GM12878 (cell line): ENCODE measurements around the gene MUSK. TPM values are rescaled to one million over a fixed set of nuclear protein-coding genes. Genes with fewer than 3 reads are reported as not detected.

Experiments used
- ATAC-seq: fragments of 200-7000 bp; cut with Tn5 transposase; 3 replicates; pipeline ENCODE4 v1.9.1; 2020; ENCODE audit warnings: mild to moderate bottlenecking, moderate library complexity
- BruUV-seq: library from RNA; stranded (reverse); fragments of 400-500 nt; replicated peaks from 2 replicates; lab custom pipeline; 2021; lab: Mats Ljungman, UMichigan
- CTCF ChIA-PET: fragments of 300-600 bp; sonication (Branson Sonifier 250); formaldehyde crosslinking; extraction: SDS; loops from one replicate; lab custom pipeline; 2021; ENCODE audit warnings: inconsistent platforms; lab: Yijun Ruan, JAX
- POLR2A ChIA-PET: fragments of 350-600 bp; formaldehyde crosslinking; extraction: SDS; loops from one replicate; lab custom pipeline; 2021; ENCODE audit warnings: inconsistent platforms; lab: Charles Lee
- RAD21 ChIA-PET: fragments of 300-600 bp; sonication (Branson Sonifier 250); formaldehyde crosslinking; loops from one replicate; lab custom pipeline; 2023; ENCODE audit warnings: antibody characterized with exemption; ENCODE audit not compliant: unreplicated experiment; lab: Charles Lee
- SMC1A ChIA-PET: fragments of 300-600 bp; sonication (Branson Sonifier 250); formaldehyde crosslinking; loops from one replicate; lab custom pipeline; 2023; ENCODE audit not compliant: unreplicated experiment, uncharacterized antibody; lab: Charles Lee
- DNase-seq: peaks from one replicate; pipeline ENCODE4 v3.0.0-alpha.2; 2011; ENCODE audit warnings: low read depth, low spot score
- FAIRE-seq: peaks from 3 replicates; lab custom pipeline; 2011; peaks lifted over from hg19 to GRCh38; lab: Jason Lieb, UNC
- H2AFZ ChIP-seq: 2 replicates; pipeline ENCODE4 v1.6.0; 2011; ENCODE audit warnings: low read depth, low read length, control low read depth; ENCODE audit not compliant: control insufficient read depth
- H3K27ac ChIP-seq: 2 replicates; pipeline ENCODE4 v1.5.1; 2011; ENCODE audit warnings: control low read depth; ENCODE audit not compliant: control insufficient read depth, insufficient read depth
- H3K27me3 ChIP-seq, 2 experiments: replicated peaks in 1 of 2; 2 replicates each; pipeline versions ENCODE4 v1.6.0 to v1.6.1; 2011; ENCODE audit warnings: low read length in 1 of 2; ENCODE audit not compliant: control insufficient read depth in 2 of 2, insufficient read depth in 2 of 2
- H3K36me3 ChIP-seq, 2 experiments: 2 replicates each; pipeline ENCODE4 v1.5.1; 2011; ENCODE audit warnings: low read length in 1 of 2; ENCODE audit not compliant: control insufficient read depth in 2 of 2, insufficient read depth in 2 of 2
- H3K4me1 ChIP-seq: 2 replicates; pipeline ENCODE4 v1.6.1; 2011; ENCODE audit warnings: mild to moderate bottlenecking, low read length, moderate library complexity, mixed read lengths; ENCODE audit not compliant: control insufficient read depth, insufficient read depth
- H3K4me2 ChIP-seq: 2 replicates; pipeline ENCODE4 v1.6.0; 2011; ENCODE audit warnings: control low read depth; ENCODE audit not compliant: control insufficient read depth, insufficient read depth
- H3K4me3 ChIP-seq: fragments of 200-600 bp; sonication (generic); 2 replicates; pipeline ENCODE4 v1.5.1; 2016
- H3K79me2 ChIP-seq: 2 replicates; pipeline ENCODE4 v1.6.0; 2011; ENCODE audit warnings: low read length; ENCODE audit not compliant: control insufficient read depth, insufficient read depth
- H3K9ac ChIP-seq: 2 replicates; pipeline ENCODE4 v1.8.0; 2011; ENCODE audit warnings: low read length, control low read depth, mixed read lengths; ENCODE audit not compliant: control insufficient read depth, insufficient read depth
- H3K9me3 ChIP-seq: replicated peaks from 3 replicates; pipeline ENCODE4 v1.5.1; 2011; ENCODE audit warnings: mild to moderate bottlenecking, low read length; ENCODE audit not compliant: control insufficient read depth, insufficient read depth
- H4K20me1 ChIP-seq: 2 replicates; pipeline ENCODE4 v1.6.0; 2011; ENCODE audit not compliant: control insufficient read depth, insufficient read depth
- BMI1 ChIP-seq: fragments of 450-650 bp; IDR thresholded peaks from 2 replicates; pipeline ENCODE4 v1.6.1; 2016; ENCODE audit warnings: mild to moderate bottlenecking, moderate library complexity, borderline replicate concordance
- CBX5 ChIP-seq: sonication (generic); IDR thresholded peaks from 2 replicates; pipeline ENCODE4 v1.6.1; 2016; ENCODE audit warnings: low read depth, moderate library complexity, mild to moderate bottlenecking, inconsistent platforms
- CTCF ChIP-seq, 3 experiments: IDR thresholded peaks in 2 of 3; conservative IDR thresholded peaks in 1 of 3; 2 replicates each; pipeline ENCODE4 v1.5.1; 2011; ENCODE audit warnings: low read depth in 3 of 3, low read length in 3 of 3, mild to moderate bottlenecking in 3 of 3, control low read depth in 2 of 3, moderate library complexity in 2 of 3, inconsistent platforms in 1 of 3, mixed read lengths in 1 of 3; ENCODE audit not compliant: control insufficient read depth in 2 of 3, insufficient read depth in 1 of 3; ENCODE audit errors: extremely low read depth in 1 of 3
- ELK1 ChIP-seq: IDR thresholded peaks from 2 replicates; pipeline ENCODE4 v1.6.1; 2012; ENCODE audit warnings: low read depth, low read length, improper control_type of control experiment
- HDAC2 ChIP-seq: fragments of 200-600 bp; sonication (generic); IDR thresholded peaks from 2 replicates; pipeline ENCODE4 v1.6.1; 2017
- MAX ChIP-seq: IDR thresholded peaks from 2 replicates; pipeline ENCODE4 v1.6.1; 2012; ENCODE audit warnings: low read depth, low read length, improper control_type of control experiment
- RAD21 ChIP-seq: IDR thresholded peaks from 2 replicates; pipeline ENCODE4 v1.6.1; 2011; ENCODE audit warnings: mild to moderate bottlenecking, low read depth, low read length, moderate library complexity; ENCODE audit not compliant: insufficient read depth
- RB1 ChIP-seq: fragments of 450-650 bp; formaldehyde crosslinking; IDR thresholded peaks from 2 replicates; pipeline ENCODE4 v1.6.1; 2017; ENCODE audit warnings: mild to moderate bottlenecking, borderline replicate concordance
- SMC3 ChIP-seq: IDR thresholded peaks from 2 replicates; pipeline ENCODE4 v1.6.1; 2011; ENCODE audit warnings: low read length, improper control_type of control experiment, borderline replicate concordance
- WGBS: methylation state at CpG from one replicate; pipeline ENCODE4 v1.1.6; 2016; ENCODE audit warnings: low lambda C conversion rate; ENCODE audit not compliant: insufficient replicate concordance, insufficient coverage; ENCODE audit errors: missing lambda C conversion rate; 5-methylcytosine and 5-hydroxymethylcytosine counted together
- in situ Hi-C: fragments of 300-500 bp; cut with MboI; formaldehyde crosslinking; loops from 9 replicates; pipeline ENCODE4 v1.14.3; 2018; ENCODE audit warnings: mixed read lengths
- intact Hi-C: fragments of 100-400 bp; cut with micrococcal nuclease; formaldehyde crosslinking; loops from one replicate; pipeline ENCODE4 v1.14.2; 2022; ENCODE audit not compliant: unreplicated experiment
- polyA plus RNA-seq, 11 experiments: library from polyadenylated mRNA; depleted of rRNA in 4 of 11; unstranded in 6 of 11; stranded (reverse) in 5 of 11; fragments of >200 nt; fragmentation: Nextera tagmentation in 4 of 11; fragmentation: Illumina TruSeq in 1 of 11; extraction: Ambion mirVana in 4 of 11; extraction: Trizol in 1 of 11; gene quantifications; 1 replicate in 1 of 11; 2 replicates in 10 of 11; pipeline versions ENCODE4 v1.2.1 to v1.2.3, GENCODE V29; 2011 to 2016; ENCODE audit warnings: inconsistent platforms in 2 of 11, missing spikeins in 2 of 11, low read depth in 1 of 11
- total RNA-seq, 4 experiments: library from RNA; depleted of rRNA in 3 of 4; stranded (reverse); fragments of >200 nt in 3 of 4; fragmentation: Illumina TruSeq in 1 of 4; extraction: Trizol in 1 of 4; gene quantifications; 2 replicates each; pipeline versions ENCODE4 v1.2.1 to v1.2.3, GENCODE V29; 2013 to 2021

MUSK gene
- total and polyA plus RNA-seq, 10 of the 15 experiments (the other 5 are each of a cell fraction or from before 2014, with no cell fraction given), result 0.04 to 0.19 (median 0.10) TPM; not detected in 5

- peak; percentile 43; the same call in 1 of the 3 replicates for ATAC-seq
- no peak for DNase-seq
- TF ChIP-seq MAX (no peak), BMI1 (no peak), CBX5 (no peak), CTCF (IDR thresholded peaks at IDR 0.05 in 2 of 3, conservative IDR thresholded peaks at IDR 0.05 in 1 of 3; ENCODE audit: control insufficient read depth in 2 of 3, extremely low read depth in 1 of 3, insufficient read depth in 1 of 3, low read depth in 3 of 3, low read length in 3 of 3) (peak in 2 of 3 experiments; percentile 11 to 21; a peak in 3 of 6 replicates), RB1 (no peak), ELK1 (no peak), SMC3 (peak; percentile 83), HDAC2 (no peak), RAD21 (peak; percentile 81)
- WGBS, result 6% methylated on average over 4 of the region's 4 CpGs
- Histone ChIP-seq H3K9ac (no peak overlapping the region), H2AFZ (no peak overlapping the region), H3K79me2 (no peaks in the 10 kb centered on the region), H4K20me1 (no peaks in the 10 kb centered on the region), H3K36me3 (no peaks in the 10 kb centered on the region), H3K27ac (no peak overlapping the region), H3K9me3 (no peaks in the 10 kb centered on the region; the same call in 2 of the 3 replicates), H3K4me3 (no peak overlapping the region), H3K4me1 (no peaks in the 10 kb centered on the region), H3K4me2 (no peak overlapping the region), H3K27me3 (no peaks in the 10 kb centered on the region)
- no TSS peak for BruUV-seq
- ChIA-PET RAD21 (interaction anchor here (1.0 to 5.5 kb wide), 4 partner anchors 397 to 660 kb away, joined by 3 to 68 read pairs (median 16); no protein-coding TSS in a partner anchor), SMC1A (interaction anchor here (0.7 to 7.3 kb wide), 10 partner anchors 8 to 660 kb away, joined by 3 to 98 read pairs (median 3); partner anchors contain the start of gene LPAR1), CTCF (interaction anchor here (0.5 to 2.1 kb wide), 10 partner anchors 15 to 983 kb away, joined by 3 to 10 read pairs (median 4); partner anchors contain the start of gene LPAR1), POLR2A (no interaction called here)
- FAIRE-seq, result no peak
- intact Hi-C loops, result loop anchor here (1.0 to 10.0 kb wide), 3 partner anchors 398 to 756 kb away; no protein-coding TSS in a partner anchor
- in situ Hi-C loops, result loop anchor here (5.0 kb wide), 1 partner anchor 659 kb away; no protein-coding TSS in a partner anchor
These were observed 30.1 kb upstream of the MUSK start for GRCh38 chr9:110638381-110638954.
